Thyroid gland (tissue), 4 donors: Measurements from ENCODE around the gene KRTAP10-4. TPM values are rescaled to one million over a fixed set of nuclear protein-coding genes. Genes with fewer than 3 reads are reported as not detected.

Source experiments
- DNase-seq, 2 donors: peaks; one replicate each; pipeline ENCODE4 v3.0.0-alpha.2; 2019
- H3K27ac ChIP-seq, 3 donors: fragments of 200-600 bp; sonication (generic); 1 replicate in 2 of 3; 2 replicates in 1 of 3; pipeline ENCODE4 v1.5.1; 2016 to 2019; ENCODE audit warnings: mild to moderate bottlenecking in 1 of 3, moderate library complexity in 1 of 3
- H3K27me3 ChIP-seq: fragments of 200-600 bp; sonication (generic); one replicate; pipeline ENCODE4 v1.5.1; 2019
- H3K36me3 ChIP-seq, 2 donors: fragments of 200-600 bp; sonication (generic); one replicate each; pipeline ENCODE4 v1.5.1; 2016 to 2019
- H3K4me1 ChIP-seq, 2 donors: fragments of 200-600 bp; sonication (generic); one replicate each; pipeline ENCODE4 v1.5.1; 2017 to 2019
- H3K4me3 ChIP-seq, 3 donors: fragments of 200-600 bp; sonication (generic); replicated peaks in 1 of 3; 1 replicate in 2 of 3; 2 replicates in 1 of 3; pipeline ENCODE4 v1.5.1; 2016; ENCODE audit warnings: mild to moderate bottlenecking in 1 of 3
- H3K9me3 ChIP-seq: fragments of 200-600 bp; sonication (generic); one replicate; pipeline ENCODE4 v1.5.1; 2017
- POLR2A ChIP-seq, 2 donors: fragments of 450-650 bp; IDR thresholded peaks; one replicate each; pipeline ENCODE4 v1.6.1; 2017; ENCODE audit warnings: antibody characterized with exemption in 2 of 2, mild to moderate bottlenecking in 2 of 2, moderate library complexity in 1 of 2
- WGBS, 2 donors: methylation state at CpG; one replicate each; pipeline ENCODE4 v1.1.5; 2017; 5-methylcytosine and 5-hydroxymethylcytosine counted together
- intact Hi-C: fragments of 100-400 bp; cut with DNase I; formaldehyde crosslinking; loops from one replicate; pipeline ENCODE4 v1.15.1; 2023
- total RNA-seq, 4 donors: library from RNA; depleted of rRNA; stranded (reverse); fragments of >200 nt; gene quantifications; one replicate each; pipeline ENCODE4 v1.2.3, GENCODE V29; 2016
- TF ChIP-seq, protein P1 (sequence below), 6 experiments: fragments of 200-600 bp in 3 of 6; fragments of 450-650 bp in 3 of 6; sonication (generic) in 3 of 6; IDR thresholded peaks; one replicate each; pipeline ENCODE4 v1.5.1; 2016 to 2019; ENCODE audit warnings: antibody characterized with exemption in 6 of 6, mild to moderate bottlenecking in 2 of 6, inconsistent platforms in 1 of 6, moderate library complexity in 1 of 6

Gene KRTAP10-4
- total RNA-seq, 4 donors from 2014 or later, result not detected

DNA sequence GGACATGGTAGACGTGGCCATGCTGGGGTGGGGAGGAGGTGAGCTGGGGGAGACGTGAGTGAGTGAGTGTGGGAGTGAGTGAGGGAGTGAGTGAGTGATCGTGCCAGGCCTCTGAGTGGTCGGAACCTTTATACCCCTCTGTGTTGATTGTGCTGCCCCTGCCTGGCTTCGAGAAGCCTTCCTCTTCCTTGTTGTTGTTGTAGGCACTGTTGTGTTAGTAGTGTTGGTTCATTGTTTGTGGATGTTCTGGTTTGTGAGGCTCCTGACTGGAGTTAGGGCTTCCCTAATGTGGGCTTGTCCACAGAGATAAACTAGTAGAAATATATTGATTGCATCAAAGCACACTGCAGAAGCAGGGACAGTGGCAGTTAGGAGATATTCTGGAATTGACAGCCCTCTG lies 14.8 kb upstream of the KRTAP10-4 start, which contains the start of gene KRTAP10-3:
TSS of gene KRTAP10-3 (minus strand) at position 101 of the 400 bp plus-strand sequence. CDS start at position 21, 80 bp downstream.
- no peak for DNase-seq
- WGBS, 2 donors, result 64 to 79% methylated on average over 5 of the region's 5 CpGs
- intact Hi-C loops, result no loop called here
- no peaks in the 10 kb centered on the region for H3K36me3 ChIP-seq
- H3K27me3 ChIP-seq, result no peaks in the 10 kb centered on the region
- no peak within 1 kb of the TSS for H3K27ac ChIP-seq
- H3K9me3 ChIP-seq, result no peaks in the 10 kb centered on the region
- H3K4me3 ChIP-seq, result no peak within 1 kb of the TSS
- TF ChIP-seq, protein P1, sequence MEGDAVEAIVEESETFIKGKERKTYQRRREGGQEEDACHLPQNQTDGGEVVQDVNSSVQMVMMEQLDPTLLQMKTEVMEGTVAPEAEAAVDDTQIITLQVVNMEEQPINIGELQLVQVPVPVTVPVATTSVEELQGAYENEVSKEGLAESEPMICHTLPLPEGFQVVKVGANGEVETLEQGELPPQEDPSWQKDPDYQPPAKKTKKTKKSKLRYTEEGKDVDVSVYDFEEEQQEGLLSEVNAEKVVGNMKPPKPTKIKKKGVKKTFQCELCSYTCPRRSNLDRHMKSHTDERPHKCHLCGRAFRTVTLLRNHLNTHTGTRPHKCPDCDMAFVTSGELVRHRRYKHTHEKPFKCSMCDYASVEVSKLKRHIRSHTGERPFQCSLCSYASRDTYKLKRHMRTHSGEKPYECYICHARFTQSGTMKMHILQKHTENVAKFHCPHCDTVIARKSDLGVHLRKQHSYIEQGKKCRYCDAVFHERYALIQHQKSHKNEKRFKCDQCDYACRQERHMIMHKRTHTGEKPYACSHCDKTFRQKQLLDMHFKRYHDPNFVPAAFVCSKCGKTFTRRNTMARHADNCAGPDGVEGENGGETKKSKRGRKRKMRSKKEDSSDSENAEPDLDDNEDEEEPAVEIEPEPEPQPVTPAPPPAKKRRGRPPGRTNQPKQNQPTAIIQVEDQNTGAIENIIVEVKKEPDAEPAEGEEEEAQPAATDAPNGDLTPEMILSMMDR (IDR thresholded peaks at IDR 0.05), result no peak
- no peak for TF ChIP-seq POLR2A (IDR thresholded peaks at IDR 0.05)
- H3K4me1 ChIP-seq, result no peaks in the 10 kb centered on the region

DNA sequence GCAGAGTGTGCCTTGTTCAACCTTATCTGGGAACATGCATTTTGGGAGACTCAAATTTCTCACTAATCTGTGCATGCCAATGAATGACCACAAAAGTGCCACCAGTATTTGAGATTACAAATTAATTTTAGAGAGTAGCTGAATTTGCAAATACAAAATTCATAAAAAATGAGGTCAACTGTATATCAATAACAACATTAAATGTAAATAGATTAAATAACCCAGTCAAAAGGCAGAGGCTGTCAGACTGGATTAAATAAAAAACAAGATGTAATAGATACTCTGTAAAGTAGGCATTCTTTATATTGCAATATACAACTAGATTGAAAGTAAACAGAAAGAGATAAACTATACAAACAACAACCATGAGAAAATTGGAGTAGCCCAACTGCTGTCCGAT lies 9.4 kb upstream of the KRTAP10-4 start:
- Histone ChIP-seq H3K27me3 (no peaks in the 10 kb centered on the region), H3K9me3 (no peaks in the 10 kb centered on the region), H3K36me3 (no peaks in the 10 kb centered on the region), H3K4me1 (no peaks in the 10 kb centered on the region), H3K27ac (no peak overlapping the region), H3K4me3 (no peak overlapping the region)
- WGBS, 2 donors, result 94 to 95% methylated on average over 1 of the region's 1 CpG
- intact Hi-C loops, result no loop called here
- TF ChIP-seq, protein P1 (IDR thresholded peaks at IDR 0.05), result no peak
- no peak for TF ChIP-seq POLR2A (IDR thresholded peaks at IDR 0.05)
- no peak for DNase-seq

GRCh38 chr21:44564886-44565598 lies 8.5 kb upstream of the KRTAP10-4 start:
- no peak overlapping the region for H3K4me3 ChIP-seq
- 0 to 95% methylated on average over 1 of the region's 1 CpG for WGBS, 2 donors
- TF ChIP-seq, protein P1 (IDR thresholded peaks at IDR 0.05), result no peak
- TF ChIP-seq POLR2A (IDR thresholded peaks at IDR 0.05), result no peak
- H3K36me3 ChIP-seq, result no peaks in the 10 kb centered on the region
- no peak overlapping the region for H3K27ac ChIP-seq
- H3K27me3 ChIP-seq, result no peaks in the 10 kb centered on the region
- intact Hi-C loops, result no loop called here
- no peaks in the 10 kb centered on the region for H3K4me1 ChIP-seq
- H3K9me3 ChIP-seq, result no peaks in the 10 kb centered on the region
- no peak for DNase-seq

GRCh38 chr21:44566403-44566802 lies 7.1 kb upstream of the KRTAP10-4 start:
- H3K36me3 ChIP-seq, result no peaks in the 10 kb centered on the region
- whole genome bisulfite sequencing, 2 donors, result 73 to 79% methylated on average over 1 of the region's 1 CpG
- H3K9me3 ChIP-seq, result no peaks in the 10 kb centered on the region
- no peak overlapping the region for H3K27ac ChIP-seq
- no peak overlapping the region for H3K4me3 ChIP-seq
- no peak for DNase-seq
- TF ChIP-seq, protein P1 (IDR thresholded peaks at IDR 0.05), result no peak
- TF ChIP-seq POLR2A (IDR thresholded peaks at IDR 0.05), result no peak
- intact Hi-C loops, result no loop called here
- H3K4me1 ChIP-seq, result no peaks in the 10 kb centered on the region
- no peaks in the 10 kb centered on the region for H3K27me3 ChIP-seq

DNA sequence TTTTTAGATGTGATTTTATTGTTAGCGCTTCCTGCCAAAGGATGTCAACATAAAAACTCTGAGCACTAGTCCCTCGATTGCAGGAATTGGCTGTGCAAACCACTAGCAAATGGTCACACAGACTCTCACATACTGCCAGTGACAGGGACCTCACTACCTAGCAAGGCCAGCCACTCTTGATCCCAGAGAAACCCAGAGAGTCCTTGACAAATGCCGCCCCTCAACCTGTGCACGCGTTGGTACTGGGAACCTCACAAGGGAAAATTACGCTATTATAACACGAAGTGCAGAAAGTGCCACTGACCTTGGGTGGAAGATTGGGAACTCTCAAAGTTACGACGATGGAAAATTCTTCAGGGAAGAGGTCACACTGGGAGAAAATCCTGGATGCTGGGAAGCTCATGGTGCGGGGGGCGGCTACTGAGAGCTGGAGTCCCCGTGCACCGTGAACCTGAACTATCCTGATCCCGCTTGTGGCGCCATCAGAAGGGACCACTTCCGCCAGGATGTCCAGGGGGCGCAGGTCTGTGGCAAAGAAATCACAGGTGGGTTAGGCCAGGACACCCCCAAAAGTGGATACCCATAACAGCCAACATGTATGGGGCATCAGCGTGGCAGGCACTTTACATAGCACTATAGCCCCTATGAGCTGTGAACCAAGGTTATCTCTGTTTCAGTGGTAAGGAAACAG lies 5.9 kb upstream of the KRTAP10-4 start:
- no peak overlapping the region for H3K4me3 ChIP-seq
- no peak for DNase-seq
- WGBS, 2 donors, result 92 to 95% methylated on average over 18 of the region's 18 CpGs
- H3K27ac ChIP-seq, result no peak overlapping the region
- no peaks in the 10 kb centered on the region for H3K4me1 ChIP-seq
- TF ChIP-seq POLR2A (IDR thresholded peaks at IDR 0.05), result no peak
- TF ChIP-seq, protein P1 (IDR thresholded peaks at IDR 0.05), result no peak
- H3K36me3 ChIP-seq, result no peaks in the 10 kb centered on the region
- no peaks in the 10 kb centered on the region for H3K9me3 ChIP-seq
- no peaks in the 10 kb centered on the region for H3K27me3 ChIP-seq
- intact Hi-C loops, result no loop called here
